Nephron (organoid): ENCODE results near the gene COL15A1.

ENCODE experiments used
- H3K27ac Mint-ChIP-seq, 3 experiments: 2 replicates each; pipeline ENCODE4 v1.8.0; 2020; ENCODE audit warnings: mixed read lengths in 3 of 3, mild to moderate bottlenecking in 2 of 3, moderate library complexity in 1 of 3
- H3K27me3 Mint-ChIP-seq: 2 replicates; pipeline ENCODE4 v1.8.0; 2021; ENCODE audit warnings: low read depth, mild to moderate bottlenecking, moderate library complexity, mixed read lengths
- H3K36me3 Mint-ChIP-seq: 2 replicates; pipeline ENCODE4 v1.8.0; 2020; ENCODE audit warnings: low read depth, mixed read lengths
- H3K4me1 Mint-ChIP-seq: 2 replicates; pipeline ENCODE4 v1.8.0; 2020; ENCODE audit warnings: mixed read lengths
- H3K4me3 Mint-ChIP-seq, 3 experiments: 2 replicates each; pipeline ENCODE4 v1.8.0; 2020; ENCODE audit warnings: mild to moderate bottlenecking in 3 of 3, mixed read lengths in 3 of 3, moderate library complexity in 2 of 3
- H3K9me3 Mint-ChIP-seq: 2 replicates; pipeline ENCODE4 v1.8.0; 2020; ENCODE audit warnings: mixed read lengths
- CTCF ChIP-seq, 3 experiments: fragments of 200-600 bp; sonication (generic); IDR thresholded peaks; one replicate each; pipeline ENCODE4 v1.5.0; 2021; ENCODE audit warnings: antibody characterized with exemption in 3 of 3; ENCODE audit not compliant: unreplicated experiment in 3 of 3

The COL15A1 gene

GRCh38 chr9:99063522-99063921, 119.8 kb downstream of the COL15A1 start:
- Mint-ChIP-seq H3K4me1 (peaks cover 18% of the 10 kb centered on the region), H3K27ac (no peak overlapping the region), H3K27me3 (no peaks in the 10 kb centered on the region), H3K9me3 (no peaks in the 10 kb centered on the region), H3K36me3 (no peaks in the 10 kb centered on the region), H3K4me3 (no peak overlapping the region)
- no peak for TF ChIP-seq CTCF (IDR thresholded peaks at IDR 0.05; ENCODE audit: unreplicated experiment in 3 of 3)

DNA sequence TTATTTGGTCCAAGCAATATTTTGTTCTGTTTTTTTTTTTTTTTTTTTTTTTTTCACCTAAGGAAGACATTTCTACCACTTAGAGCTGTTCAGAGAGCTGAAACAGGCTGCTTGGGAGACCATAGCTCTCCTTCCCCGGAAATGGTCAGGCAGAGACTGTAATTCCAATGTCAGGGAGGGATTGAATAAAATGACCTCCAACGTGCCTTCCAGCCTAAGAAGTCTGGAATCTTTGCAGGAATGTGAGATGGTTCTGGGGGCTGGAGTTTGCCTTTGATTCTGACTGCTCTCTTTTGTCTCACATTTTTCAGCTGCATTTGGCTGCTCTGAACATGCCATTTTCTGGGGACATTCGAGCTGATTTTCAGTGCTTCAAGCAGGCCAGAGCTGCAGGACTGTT, 122.9 kb downstream of the COL15A1 start:
- no peaks in the 10 kb centered on the region for H3K9me3 Mint-ChIP-seq
- no peak for TF ChIP-seq CTCF (IDR thresholded peaks at IDR 0.05; ENCODE audit: unreplicated experiment in 3 of 3)
- H3K27ac Mint-ChIP-seq, result no peak overlapping the region
- H3K4me3 Mint-ChIP-seq, result no peak overlapping the region
- H3K27me3 Mint-ChIP-seq, result no peaks in the 10 kb centered on the region
- no peaks in the 10 kb centered on the region for H3K36me3 Mint-ChIP-seq
- peaks cover 32% of the 10 kb centered on the region for H3K4me1 Mint-ChIP-seq

DNA sequence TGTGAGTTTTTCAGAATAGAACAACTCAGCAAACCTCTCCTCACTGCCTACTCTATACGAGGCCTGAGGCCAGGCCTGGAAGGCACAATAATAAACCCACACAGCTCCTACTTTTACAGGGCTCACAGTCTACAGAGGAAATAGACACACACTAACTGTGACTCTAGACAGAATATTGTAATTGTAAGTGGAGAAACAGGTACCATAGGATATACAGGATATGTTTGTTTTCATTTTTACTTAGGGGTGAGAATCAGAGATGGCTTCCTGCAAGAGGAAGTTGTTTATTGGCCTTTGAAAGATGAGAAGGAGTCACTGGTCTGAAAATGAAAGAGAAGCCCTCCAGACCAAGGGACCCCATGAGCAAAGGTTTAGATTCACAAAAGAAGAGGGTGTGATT, 125.4 kb downstream of the COL15A1 start:
- H3K27ac Mint-ChIP-seq, result no peak overlapping the region
- no peaks in the 10 kb centered on the region for H3K9me3 Mint-ChIP-seq
- no peak overlapping the region for H3K4me3 Mint-ChIP-seq
- H3K36me3 Mint-ChIP-seq, result no peaks in the 10 kb centered on the region
- H3K4me1 Mint-ChIP-seq, result peaks cover 37% of the 10 kb centered on the region
- no peak for TF ChIP-seq CTCF (IDR thresholded peaks at IDR 0.05; ENCODE audit: unreplicated experiment in 3 of 3)
- H3K27me3 Mint-ChIP-seq, result no peaks in the 10 kb centered on the region

- Mint-ChIP-seq H3K4me3 (no peak overlapping the region), H3K27me3 (no peaks in the 10 kb centered on the region), H3K27ac (no peak overlapping the region), H3K36me3 (no peaks in the 10 kb centered on the region), H3K9me3 (no peaks in the 10 kb centered on the region), H3K4me1 (peaks cover 37% of the 10 kb centered on the region)
- no peak for TF ChIP-seq CTCF (IDR thresholded peaks at IDR 0.05; ENCODE audit: unreplicated experiment in 3 of 3)
Observed at GRCh38 chr9:99069546-99069945, 125.8 kb downstream of the COL15A1 start.

DNA sequence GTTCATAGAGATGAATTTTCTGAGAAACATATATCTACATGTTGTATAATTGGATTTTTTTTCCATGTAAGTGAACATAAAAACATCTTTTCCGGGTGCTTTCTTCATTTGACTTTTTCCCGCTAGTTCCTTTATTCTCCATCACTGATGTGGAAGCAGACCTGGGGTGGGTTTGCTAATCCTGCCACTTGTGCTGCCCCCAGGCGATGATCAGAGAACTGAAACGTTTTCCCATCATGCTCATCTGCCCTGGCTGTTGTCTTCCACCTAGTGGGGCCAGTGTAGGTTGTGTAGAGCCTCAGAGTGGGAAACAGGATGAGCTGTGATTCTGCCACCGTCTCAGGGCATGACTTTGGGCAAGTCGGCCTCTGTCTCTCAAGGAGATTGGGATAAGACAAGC, 127.0 kb downstream of the COL15A1 start:
- peaks cover 48% of the 10 kb centered on the region for H3K4me1 Mint-ChIP-seq
- H3K27ac Mint-ChIP-seq, result peak overlapping the region in 1 of 3 experiments; percentile 69
- H3K36me3 Mint-ChIP-seq, result no peaks in the 10 kb centered on the region
- H3K4me3 Mint-ChIP-seq, result no peak overlapping the region
- peaks cover 4% of the 10 kb centered on the region for H3K27me3 Mint-ChIP-seq
- TF ChIP-seq CTCF (IDR thresholded peaks at IDR 0.05; ENCODE audit: unreplicated experiment in 3 of 3), result no peak
- no peaks in the 10 kb centered on the region for H3K9me3 Mint-ChIP-seq

GRCh38 chr9:99071313-99072039, 127.8 kb downstream of the COL15A1 start:
- Mint-ChIP-seq H3K27me3 (peaks cover 4% of the 10 kb centered on the region), H3K36me3 (no peaks in the 10 kb centered on the region), H3K27ac (peak overlapping the region in 2 of 3 experiments; percentile 38 to 69), H3K4me3 (no peak overlapping the region), H3K4me1 (peaks cover 48% of the 10 kb centered on the region), H3K9me3 (no peaks in the 10 kb centered on the region)
- TF ChIP-seq CTCF (IDR thresholded peaks at IDR 0.05; ENCODE audit: unreplicated experiment in 3 of 3), result no peak
